Measurements from ENCODE around the gene ETFA.

DNA sequence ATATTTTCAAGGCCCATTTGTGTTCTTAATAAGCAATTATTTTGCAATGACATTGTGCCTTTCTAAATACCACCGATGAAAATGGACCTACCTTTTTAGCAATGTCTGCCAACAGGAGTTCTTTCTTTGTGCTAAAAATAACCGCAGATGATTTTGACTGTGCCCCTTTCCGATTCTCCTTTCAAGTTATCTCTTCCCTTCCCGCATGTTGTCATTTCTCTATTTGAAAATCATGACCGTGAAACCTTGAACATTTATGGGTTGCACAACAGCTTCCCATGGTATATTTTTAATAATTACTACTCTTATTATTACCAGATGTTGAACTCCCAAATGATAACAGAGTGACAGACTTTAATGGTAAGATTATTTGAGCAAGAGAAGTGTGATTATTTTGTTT lies 10.3 kb upstream of the ETFA start:
- no peak for TF ChIP-seq CTCF (IDR thresholded peaks at IDR 0.05)
- TF ChIP-seq ZFP36 (IDR thresholded peaks at IDR 0.05; ENCODE audit: borderline replicate concordance, partially characterized antibody): no peak
- no peak for TF ChIP-seq RAD21 (conservative IDR thresholded peaks at IDR 0.05 in 1 of 2, IDR thresholded peaks at IDR 0.05 in 1 of 2)
- TF ChIP-seq EHMT2 (IDR thresholded peaks at IDR 0.05; ENCODE audit: low read depth): no peak

All from A549 (cell line).